ENCODE results near the gene USP25.

Gene USP25

GRCh38 chr21:15809065-15809464, 79.3 kb downstream of the USP25 start:
- H3K36me3 ChIP-seq (ENCODE audit: insufficient read depth, low read length) = peaks cover 49% of the 10 kb centered on the region
- ATAC-seq (ENCODE audit: insufficient read depth, low read depth) = no peak
- peaks cover 11% of the 10 kb centered on the region for H3K9me3 ChIP-seq (ENCODE audit: insufficient read depth, low read length, severe bottlenecking)

GRCh38 chr21:15809818-15810217, 80.0 kb downstream of the USP25 start:
- Histone ChIP-seq H3K4me3 (ENCODE audit: low read depth in 1 of 2, low read length in 2 of 2) (no peak overlapping the region), H4K20me1 (ENCODE audit: insufficient read depth, low read length) (no peaks in the 10 kb centered on the region), H3K27ac (ENCODE audit: low read length) (no peak overlapping the region), H3K4me1 (ENCODE audit: insufficient read depth, low read length) (no peaks in the 10 kb centered on the region), H3K9ac (ENCODE audit: low read depth, low read length) (no peak overlapping the region), H2AFZ (ENCODE audit: low read depth, low read length) (no peak overlapping the region), H3K36me3 (ENCODE audit: insufficient read depth, low read length) (peaks cover 53% of the 10 kb centered on the region), H3K79me2 (ENCODE audit: insufficient read depth, low read length) (no peaks in the 10 kb centered on the region), H3K4me2 (ENCODE audit: insufficient read depth, low read length) (no peak overlapping the region), H3K9me3 (ENCODE audit: insufficient read depth, low read length, severe bottlenecking) (peaks cover 14% of the 10 kb centered on the region), H3K27me3 (ENCODE audit: insufficient read depth, low read length, poor library complexity) (no peaks in the 10 kb centered on the region)
- ATAC-seq (ENCODE audit: insufficient read depth, low read depth) (no peak), DNase-seq (no peak)
- TF ChIP-seq EZH2 (IDR thresholded peaks at IDR 0.05; ENCODE audit: borderline replicate concordance, low read depth, low read length, severe bottlenecking) = no peak
- TF ChIP-seq CTCF (IDR thresholded peaks at IDR 0.05; ENCODE audit: borderline replicate concordance, extremely low read depth, low read length, poor library complexity, severe bottlenecking) = no peak

More at GRCh38 chr21:15809065-15809464, 79.3 kb downstream of the USP25 start:
- no peak overlapping the region for H2AFZ ChIP-seq (ENCODE audit: low read depth, low read length)
- no peak for TF ChIP-seq EZH2 (IDR thresholded peaks at IDR 0.05; ENCODE audit: borderline replicate concordance, low read depth, low read length, severe bottlenecking)
- no peak for TF ChIP-seq CTCF (IDR thresholded peaks at IDR 0.05; ENCODE audit: borderline replicate concordance, extremely low read depth, low read length, poor library complexity, severe bottlenecking)
- H3K4me1 ChIP-seq (ENCODE audit: insufficient read depth, low read length) = no peaks in the 10 kb centered on the region
- H3K79me2 ChIP-seq (ENCODE audit: insufficient read depth, low read length) = no peaks in the 10 kb centered on the region
- no peaks in the 10 kb centered on the region for H4K20me1 ChIP-seq (ENCODE audit: insufficient read depth, low read length)
- H3K27me3 ChIP-seq (ENCODE audit: insufficient read depth, low read length, poor library complexity) = no peaks in the 10 kb centered on the region
- H3K27ac ChIP-seq (ENCODE audit: low read length) = no peak overlapping the region
- H3K4me3 ChIP-seq (ENCODE audit: low read depth in 1 of 2, low read length in 2 of 2) = no peak overlapping the region
- H3K9ac ChIP-seq (ENCODE audit: low read depth, low read length) = no peak overlapping the region
- DNase-seq = no peak
- no peak overlapping the region for H3K4me2 ChIP-seq (ENCODE audit: insufficient read depth, low read length)

GRCh38 chr21:15815285-15815684, 85.5 kb downstream of the USP25 start:
- H3K4me3 ChIP-seq (ENCODE audit: low read depth in 1 of 2, low read length in 2 of 2) = no peak overlapping the region
- H3K9me3 ChIP-seq (ENCODE audit: insufficient read depth, low read length, severe bottlenecking) = peaks cover 21% of the 10 kb centered on the region
- TF ChIP-seq CTCF (IDR thresholded peaks at IDR 0.05; ENCODE audit: borderline replicate concordance, extremely low read depth, low read length, poor library complexity, severe bottlenecking) = no peak
- TF ChIP-seq EZH2 (IDR thresholded peaks at IDR 0.05; ENCODE audit: borderline replicate concordance, low read depth, low read length, severe bottlenecking) = no peak
- DNase-seq = no peak
- no peaks in the 10 kb centered on the region for H3K27me3 ChIP-seq (ENCODE audit: insufficient read depth, low read length, poor library complexity)
- no peak overlapping the region for H3K4me2 ChIP-seq (ENCODE audit: insufficient read depth, low read length)
- peaks cover 79% of the 10 kb centered on the region for H3K36me3 ChIP-seq (ENCODE audit: insufficient read depth, low read length)
- no peaks in the 10 kb centered on the region for H4K20me1 ChIP-seq (ENCODE audit: insufficient read depth, low read length)
- no peak overlapping the region for H2AFZ ChIP-seq (ENCODE audit: low read depth, low read length)
- ATAC-seq (ENCODE audit: insufficient read depth, low read depth) = no peak
- no peaks in the 10 kb centered on the region for H3K79me2 ChIP-seq (ENCODE audit: insufficient read depth, low read length)
- no peak overlapping the region for H3K27ac ChIP-seq (ENCODE audit: low read length)
- H3K4me1 ChIP-seq (ENCODE audit: insufficient read depth, low read length) = no peaks in the 10 kb centered on the region
- no peak overlapping the region for H3K9ac ChIP-seq (ENCODE audit: low read depth, low read length)

- ATAC-seq (ENCODE audit: insufficient read depth, low read depth) (no peak), DNase-seq (no peak)
- TF ChIP-seq EZH2 (IDR thresholded peaks at IDR 0.05; ENCODE audit: borderline replicate concordance, low read depth, low read length, severe bottlenecking) (no peak), CTCF (IDR thresholded peaks at IDR 0.05; ENCODE audit: borderline replicate concordance, extremely low read depth, low read length, poor library complexity, severe bottlenecking) (no peak)
- H3K27me3 ChIP-seq (ENCODE audit: insufficient read depth, low read length, poor library complexity) = no peaks in the 10 kb centered on the region
- no peak overlapping the region for H2AFZ ChIP-seq (ENCODE audit: low read depth, low read length)
- H3K9me3 ChIP-seq (ENCODE audit: insufficient read depth, low read length, severe bottlenecking) = peaks cover 1% of the 10 kb centered on the region
- H3K27ac ChIP-seq (ENCODE audit: low read length) = no peak overlapping the region
- no peak overlapping the region for H3K9ac ChIP-seq (ENCODE audit: low read depth, low read length)
- H3K36me3 ChIP-seq (ENCODE audit: insufficient read depth, low read length) = peaks cover 52% of the 10 kb centered on the region
- no peak overlapping the region for H3K4me3 ChIP-seq (ENCODE audit: low read depth in 1 of 2, low read length in 2 of 2)
- H3K79me2 ChIP-seq (ENCODE audit: insufficient read depth, low read length) = no peaks in the 10 kb centered on the region
- no peak overlapping the region for H3K4me2 ChIP-seq (ENCODE audit: insufficient read depth, low read length)
- peaks cover 7% of the 10 kb centered on the region for H3K4me1 ChIP-seq (ENCODE audit: insufficient read depth, low read length)
- no peaks in the 10 kb centered on the region for H4K20me1 ChIP-seq (ENCODE audit: insufficient read depth, low read length)
These were observed 90.5 kb downstream of the USP25 start for GRCh38 chr21:15820327-15820726.

Data from DND-41 (cell line).